RWPE1 (cell line): ENCODE measurements around the gene MAGIX.
A peak's percentile ranks its signal among the peaks of the same experiment; 100 is the strongest.
"Not testable (repeated sequence)": the region's sequence is repeated elsewhere in the genome, so short reads cannot be mapped to it uniquely, and the experiment has no call there.

Source experiments
- CTCF ChIA-PET: fragments of 350-600 bp; sonication (Branson Sonifier 250); formaldehyde crosslinking; extraction: SDS; loops from one replicate; lab custom pipeline; 2021; lab: Yijun Ruan, JAX
- POLR2A ChIA-PET: fragments of 400-600 bp; formaldehyde crosslinking; extraction: SDS; loops from one replicate; lab custom pipeline; 2020; ENCODE audit warnings: antibody characterized with exemption; ENCODE audit not compliant: low non-redundant PET; lab: Yijun Ruan, JAX
- DNase-seq: peaks from one replicate; pipeline ENCODE4 v3.0.0; 2012; ENCODE audit warnings: low spot score
- H3K27ac ChIP-seq: fragments of 450-650 bp; 2 replicates; pipeline ENCODE4 v1.5.1; 2017
- CTCF ChIP-seq: fragments of 450-650 bp; conservative IDR thresholded peaks from 2 replicates; pipeline ENCODE4 v1.5.1; 2017; ENCODE audit warnings: low read depth, mild to moderate bottlenecking

The MAGIX gene

GRCh38 chrX:49166914-49167739 lies 4.6 kb downstream of the MAGIX start:
- DNase-seq = no peak
- H3K27ac ChIP-seq = peak overlapping the region; percentile 100
- POLR2A ChIA-PET = interaction anchor here (0.6 to 1.4 kb wide), 4 partner anchors 9 to 108 kb away, joined by 3 to 6 read pairs (median 3); no protein-coding TSS in a partner anchor
- CTCF ChIA-PET = interaction anchor here (0.6 kb wide), 1 partner anchor 65 kb away, joined by 3 read pairs; no protein-coding TSS in a partner anchor
- no peak for TF ChIP-seq CTCF

GRCh38 chrX:49167740-49168108 lies 5.2 kb downstream of the MAGIX start:
- CTCF ChIA-PET = no interaction called here
- TF ChIP-seq CTCF = no peak
- POLR2A ChIA-PET = interaction anchor here (1.4 kb wide), 1 partner anchor 17 kb away, joined by 6 read pairs; no protein-coding TSS in a partner anchor
- DNase-seq = no peak
- H3K27ac ChIP-seq = peak overlapping the region; percentile 100

GRCh38 chrX:49171752-49172279 lies 9.3 kb downstream of the MAGIX start, which contains the start of gene PLP2:
Gene PLP2, plus strand, starts transcription at chrX:49171898. Its CDS starts 103 bp downstream, at chrX:49172001.
- DNase-seq = peak; percentile 53

GRCh38 chrX:49172280-49172780 lies 9.8 kb downstream of the MAGIX start:
- peak overlapping the region; percentile 97 for H3K27ac ChIP-seq
- no peak for DNase-seq
- CTCF ChIA-PET = no interaction called here
- TF ChIP-seq CTCF = no peak
- POLR2A ChIA-PET = interaction anchor here (0.9 kb wide), 1 partner anchor 99 kb away, joined by 4 read pairs; no protein-coding TSS in a partner anchor

More at GRCh38 chrX:49171752-49172279, 9.3 kb downstream of the MAGIX start, which contains the start of gene PLP2:
- peak within 1 kb of the TSS; percentile 97 for H3K27ac ChIP-seq
- CTCF ChIA-PET = interaction anchor here (0.7 kb wide), 1 partner anchor 52 kb away, joined by 3 read pairs; no protein-coding TSS in a partner anchor
- no peak for TF ChIP-seq CTCF
- POLR2A ChIA-PET = interaction anchor here (0.8 kb wide), 1 partner anchor 94 kb away, joined by 3 read pairs; no protein-coding TSS in a partner anchor

GRCh38 chrX:49173544-49173943 lies 11.0 kb downstream of the MAGIX start:
- CTCF ChIA-PET, POLR2A ChIA-PET, DNase-seq: not testable (repeated sequence)
- peak overlapping the region; percentile 97 for H3K27ac ChIP-seq

- no peak for TF ChIP-seq CTCF
- ChIA-PET POLR2A (no interaction called here), CTCF (no interaction called here)
- DNase-seq = no peak
- peak overlapping the region; percentile 97 for H3K27ac ChIP-seq
Measured at GRCh38 chrX:49174723-49175122, 12.2 kb downstream of the MAGIX start.
